Chondrocyte (in vitro differentiated cells): ENCODE measurements around the gene APLP2. TPM values are rescaled to one million over a fixed set of nuclear protein-coding genes. Genes with fewer than 3 reads are reported as not detected.

Experiments
- DNase-seq: peaks from one replicate; pipeline ENCODE4 v3.0.0; 2021; ENCODE audit warnings: mixed read lengths, low spot score
- H3K27ac Mint-ChIP-seq: one replicate; pipeline ENCODE4 v1.8.0; 2021; ENCODE audit warnings: mild to moderate bottlenecking, moderate library complexity, mixed read lengths; ENCODE audit not compliant: unreplicated experiment
- H3K27me3 Mint-ChIP-seq: 2 replicates; pipeline ENCODE4 v1.8.0; 2021; ENCODE audit warnings: low read depth, mixed read lengths
- H3K36me3 Mint-ChIP-seq: 2 replicates; pipeline ENCODE4 v1.8.0; 2021; ENCODE audit warnings: low read depth, mixed read lengths
- H3K4me1 Mint-ChIP-seq: 2 replicates; pipeline ENCODE4 v1.8.0; 2021; ENCODE audit warnings: low read depth, mild to moderate bottlenecking, mixed read lengths
- H3K4me3 Mint-ChIP-seq: one replicate; pipeline ENCODE4 v1.8.0; 2021; ENCODE audit warnings: mild to moderate bottlenecking, moderate library complexity, mixed read lengths; ENCODE audit not compliant: unreplicated experiment
- H3K9me3 Mint-ChIP-seq: 2 replicates; pipeline ENCODE4 v1.8.0; 2021; ENCODE audit warnings: low read depth, mixed read lengths
- CTCF ChIP-seq: fragments of 200-600 bp; sonication (generic); IDR thresholded peaks from 2 replicates; pipeline ENCODE4 v1.5.0; 2021; ENCODE audit warnings: antibody characterized with exemption, mild to moderate bottlenecking, moderate library complexity
- total RNA-seq: library from RNA; stranded (reverse); gene quantifications from 3 replicates; pipeline ENCODE4 v1.2.1, GENCODE V29; 2021

APLP2 gene
- total RNA-seq, 1 donor from 2014 or later = 358 TPM

DNA sequence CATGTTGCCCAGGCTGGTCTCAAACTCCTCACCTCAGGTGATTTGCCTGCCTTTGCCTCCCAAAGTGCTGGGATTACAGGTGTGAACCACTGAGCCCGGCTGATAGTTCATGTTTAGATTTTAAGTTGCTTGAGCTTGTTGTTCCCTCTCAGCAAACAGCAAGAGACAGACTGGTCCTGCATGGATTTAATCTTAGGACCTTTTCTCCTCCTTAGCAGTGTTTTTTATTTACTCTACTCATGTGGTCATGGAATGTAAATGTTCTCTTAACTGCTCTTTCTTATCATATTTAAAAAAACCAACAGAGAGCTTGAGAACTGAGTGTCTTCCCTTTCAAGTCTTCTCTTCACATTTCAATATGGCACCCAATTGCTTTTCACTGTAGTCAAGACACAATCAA lies 44.3 kb upstream of the APLP2 start:
- Mint-ChIP-seq H3K4me1 (peaks cover 22% of the 10 kb centered on the region), H3K9me3 (no peaks in the 10 kb centered on the region), H3K4me3 (no peak overlapping the region), H3K36me3 (no peaks in the 10 kb centered on the region), H3K27ac (no peak overlapping the region), H3K27me3 (no peaks in the 10 kb centered on the region)
- no peak for DNase-seq
- no peak for TF ChIP-seq CTCF

GRCh38 chr11:130029137-130029536 lies 40.6 kb upstream of the APLP2 start:
- H3K9me3 Mint-ChIP-seq = no peaks in the 10 kb centered on the region
- peaks cover 5% of the 10 kb centered on the region for H3K4me1 Mint-ChIP-seq
- no peak overlapping the region for H3K27ac Mint-ChIP-seq
- TF ChIP-seq CTCF = no peak
- H3K27me3 Mint-ChIP-seq = no peaks in the 10 kb centered on the region
- no peaks in the 10 kb centered on the region for H3K36me3 Mint-ChIP-seq
- no peak overlapping the region for H3K4me3 Mint-ChIP-seq
- no peak for DNase-seq

- Mint-ChIP-seq H3K4me3 (no peak overlapping the region), H3K9me3 (no peaks in the 10 kb centered on the region), H3K27me3 (no peaks in the 10 kb centered on the region), H3K4me1 (peaks cover 3% of the 10 kb centered on the region), H3K27ac (no peak overlapping the region), H3K36me3 (no peaks in the 10 kb centered on the region)
- TF ChIP-seq CTCF = no peak
- DNase-seq = no peak
These were observed 38.6 kb upstream of the APLP2 start for GRCh38 chr11:130031056-130031455.

GRCh38 chr11:130031945-130032344 lies 37.7 kb upstream of the APLP2 start:
- no peak overlapping the region for H3K27ac Mint-ChIP-seq
- no peak for DNase-seq
- H3K36me3 Mint-ChIP-seq = no peaks in the 10 kb centered on the region
- H3K4me3 Mint-ChIP-seq = no peak overlapping the region
- no peak for TF ChIP-seq CTCF
- peaks cover 3% of the 10 kb centered on the region for H3K4me1 Mint-ChIP-seq
- H3K27me3 Mint-ChIP-seq = no peaks in the 10 kb centered on the region
- H3K9me3 Mint-ChIP-seq = no peaks in the 10 kb centered on the region

- no peak overlapping the region for H3K27ac Mint-ChIP-seq
- peaks cover 3% of the 10 kb centered on the region for H3K4me1 Mint-ChIP-seq
- no peaks in the 10 kb centered on the region for H3K36me3 Mint-ChIP-seq
- no peaks in the 10 kb centered on the region for H3K9me3 Mint-ChIP-seq
- TF ChIP-seq CTCF = no peak
- no peak overlapping the region for H3K4me3 Mint-ChIP-seq
- no peaks in the 10 kb centered on the region for H3K27me3 Mint-ChIP-seq
- DNase-seq = no peak
These were observed 36.8 kb upstream of the APLP2 start for GRCh38 chr11:130032931-130033330.
